ENCODE results near the gene TBCC.
"Not testable (repeated sequence)": the region's sequence is repeated elsewhere in the genome, so short reads cannot be mapped to it uniquely, and the experiment has no call there.

TBCC gene

DNA sequence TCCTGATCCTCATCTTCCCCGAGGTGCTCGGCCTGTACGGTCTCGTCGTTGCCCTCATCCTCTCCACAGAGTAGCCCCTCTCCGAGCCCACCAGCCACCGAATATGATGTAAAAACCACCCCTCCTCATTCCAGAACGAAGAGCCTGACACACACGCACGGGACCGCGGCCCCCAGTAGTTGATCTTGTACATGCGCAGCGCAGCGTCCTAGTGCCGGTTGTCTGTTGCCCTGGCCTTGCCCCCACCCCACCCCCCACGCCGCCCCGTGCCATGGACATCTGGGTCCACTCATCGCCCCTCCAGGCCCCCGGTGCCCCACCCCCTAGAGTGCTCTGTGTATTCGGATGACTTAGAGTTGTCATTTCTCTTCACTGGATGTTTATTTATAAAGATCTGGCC lies 18.3 kb downstream of the TBCC start:
- no peak for DNase-seq

DNA sequence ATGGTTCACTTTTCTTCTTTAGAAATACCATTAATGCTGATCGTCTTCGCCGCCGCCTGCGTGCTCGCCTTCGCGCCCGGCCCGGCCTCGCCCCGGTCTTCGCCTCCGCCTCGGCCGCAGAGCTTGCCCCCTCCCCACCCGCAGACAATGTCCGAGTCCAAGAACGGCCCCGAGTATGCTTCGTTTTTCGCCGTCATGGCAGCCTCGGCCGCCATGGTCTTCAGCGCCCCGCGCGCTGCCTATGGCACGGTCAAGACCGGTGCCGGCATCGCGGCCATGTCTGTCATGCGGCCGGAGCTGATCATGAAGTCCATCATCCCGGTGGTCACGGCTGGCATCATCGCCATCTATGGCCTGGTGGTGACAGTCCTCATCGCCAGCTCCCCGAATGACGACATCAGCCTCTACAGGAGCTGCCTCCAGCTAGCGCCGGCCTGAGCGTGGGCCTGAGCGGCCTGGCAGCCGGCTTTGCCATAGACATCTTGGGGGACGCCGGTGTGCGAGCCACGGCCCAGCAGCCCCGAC lies 18.8 kb downstream of the TBCC start:
- peak; percentile 77 for DNase-seq

DNA sequence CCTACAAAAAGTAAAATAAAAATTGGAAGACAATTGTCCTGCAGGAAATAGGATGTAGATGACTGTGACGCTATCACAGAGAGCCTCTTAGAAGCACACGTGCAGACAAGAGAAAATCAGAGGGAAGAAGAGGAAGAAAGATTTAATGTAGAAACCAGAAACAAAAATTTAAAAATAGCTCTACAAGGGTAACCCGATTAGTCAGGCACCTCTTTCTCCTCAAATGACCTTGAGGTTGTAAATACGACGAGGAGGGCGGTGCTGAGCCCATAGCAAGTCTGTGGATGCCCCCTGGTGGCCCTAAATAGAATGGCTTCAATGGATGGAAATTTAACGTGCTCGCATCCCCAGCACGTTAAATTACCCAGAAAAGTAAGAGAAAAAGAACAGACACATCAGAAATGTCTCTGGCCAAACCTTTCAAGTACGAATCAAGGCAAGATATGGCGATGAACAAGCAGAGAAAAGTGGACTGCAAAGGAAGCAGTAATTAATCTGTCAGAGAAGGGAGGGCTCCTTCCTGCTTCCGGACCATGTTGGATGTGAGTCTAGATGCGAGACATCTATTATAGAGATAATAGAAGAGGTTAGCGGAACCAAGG lies 19.3 kb downstream of the TBCC start:
- peak; percentile 65 for DNase-seq

GRCh38 chr6:42726026-42726425 lies 19.9 kb downstream of the TBCC start:
- DNase-seq: no peak

DNA sequence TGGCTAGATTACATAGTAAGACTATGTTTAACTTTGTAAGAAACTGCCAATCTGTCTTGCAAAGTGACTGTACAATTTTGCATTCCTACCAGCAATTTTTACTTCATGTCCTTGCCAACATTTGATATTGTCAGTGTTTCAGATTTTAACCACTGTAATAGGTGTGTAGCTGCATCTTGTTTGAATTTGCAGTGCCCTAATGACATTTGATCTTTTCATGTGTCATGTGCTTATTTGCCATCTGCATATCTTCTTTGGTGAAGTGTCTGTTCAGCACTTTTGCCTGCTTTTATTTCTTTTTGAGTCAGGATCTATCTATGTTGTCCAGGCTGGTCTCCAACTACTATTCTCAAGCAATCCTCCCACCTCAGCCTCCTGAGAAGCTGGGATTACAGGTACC lies 21.1 kb downstream of the TBCC start:
- no peak for DNase-seq

DNA sequence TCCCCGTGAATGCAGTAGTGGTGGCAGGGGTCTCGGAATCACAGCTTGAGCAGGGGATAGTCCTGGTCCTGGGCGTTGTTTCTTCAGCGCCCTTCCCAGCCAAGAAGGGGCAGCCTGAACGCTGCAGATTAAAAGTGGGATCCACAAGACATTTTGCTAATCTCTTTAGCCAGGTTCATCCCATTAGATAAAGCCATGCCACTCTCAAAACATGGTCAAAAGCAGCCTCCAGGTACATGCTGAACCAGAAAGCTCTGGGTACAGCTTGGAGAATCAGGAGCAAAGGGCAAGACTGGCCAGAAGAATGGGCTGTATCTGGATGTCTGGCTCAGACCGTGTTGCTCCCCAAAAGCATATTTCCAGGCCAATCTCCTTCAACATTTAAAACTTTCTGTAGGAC lies 23.4 kb downstream of the TBCC start, which contains the start of gene PRPH2:
TSS of gene PRPH2 (minus strand) at position 101 of the 400 bp plus-strand sequence. CDS start 263 bp downstream, outside the sequence.
- no peak for DNase-seq

GRCh38 chr6:42720739-42721138 lies 25.2 kb downstream of the TBCC start:
- no peak for DNase-seq

DNA sequence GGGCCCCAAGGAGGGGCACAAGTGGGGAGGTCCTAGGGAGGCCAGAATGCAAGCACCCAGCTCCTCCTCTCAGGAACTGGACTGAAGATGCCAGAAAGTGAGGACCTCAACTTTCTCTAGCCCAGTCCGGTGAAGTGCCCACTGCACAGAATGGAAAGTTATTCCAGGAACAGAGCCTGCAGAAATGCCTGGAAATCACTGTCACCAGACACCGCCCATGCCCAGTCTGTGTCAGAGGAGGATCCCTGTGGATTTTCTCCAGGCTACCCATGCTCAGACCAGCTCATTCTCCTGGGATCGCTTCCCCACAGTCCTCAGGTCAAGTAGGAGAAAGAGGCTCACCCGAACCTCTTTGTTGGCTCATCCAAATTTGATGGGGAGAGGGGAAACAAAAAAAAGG lies 30.0 kb downstream of the TBCC start:
- no peak for DNase-seq

- no peak for DNase-seq
Observed at GRCh38 chr6:42714098-42714761, 31.7 kb downstream of the TBCC start.

GRCh38 chr6:42711930-42712329 lies 34.0 kb downstream of the TBCC start:
- no peak for DNase-seq

DNA sequence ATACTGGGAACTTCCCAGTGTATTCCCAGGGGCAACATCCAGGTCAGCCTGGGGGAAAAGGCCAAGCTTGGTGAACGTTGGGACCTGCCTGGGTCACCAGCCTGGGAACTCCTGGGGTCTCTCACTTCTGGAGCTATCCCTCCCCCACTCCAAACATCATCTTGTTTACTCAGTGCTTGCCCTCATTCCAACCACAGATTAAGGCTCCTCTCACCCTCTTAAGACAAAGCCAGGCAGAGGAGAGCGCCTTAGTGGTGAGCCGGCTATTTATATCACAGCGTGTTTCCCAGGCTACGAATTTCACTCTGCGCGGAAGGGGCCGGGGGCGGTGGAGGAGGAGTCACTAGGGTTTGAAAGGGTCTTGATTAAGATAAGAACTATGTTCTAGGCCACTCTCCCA lies 35.6 kb downstream of the TBCC start:
- DNase-seq: no peak

- DNase-seq: no peak
Observed at GRCh38 chr6:42709871-42710270, 36.0 kb downstream of the TBCC start.

GRCh38 chr6:42708096-42708495 lies 37.8 kb downstream of the TBCC start:
- DNase-seq: no peak

- no peak for DNase-seq
Observed at GRCh38 chr6:42707595-42707994, 38.3 kb downstream of the TBCC start.

DNA sequence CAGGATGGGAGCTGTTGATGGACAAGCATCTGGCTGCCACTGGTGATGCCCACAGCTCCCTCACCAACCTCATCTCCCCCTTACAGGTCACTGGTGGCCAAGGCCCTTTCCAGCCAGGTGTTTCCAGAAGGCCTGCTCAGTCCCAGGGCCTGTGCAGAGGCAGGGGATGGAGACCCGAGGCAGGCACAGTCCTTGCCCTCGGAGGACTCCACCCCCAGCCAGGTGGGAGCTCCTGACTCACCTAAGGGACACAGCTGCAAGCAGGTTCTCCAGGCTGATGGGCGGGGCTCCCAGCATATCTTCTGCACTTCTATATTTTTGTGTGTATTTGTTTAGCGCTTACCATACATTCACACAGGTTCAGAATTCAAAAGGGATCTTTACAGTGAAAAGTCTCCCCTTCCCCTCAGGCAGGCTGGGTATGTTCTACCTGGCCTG lies 40.9 kb downstream of the TBCC start:
- no peak for DNase-seq

GRCh38 chr6:42704251-42704936 lies 41.5 kb downstream of the TBCC start:
- DNase-seq: peak; percentile 78

GRCh38 chr6:42702786-42703185 lies 43.1 kb downstream of the TBCC start:
- DNase-seq: not testable (repeated sequence)

GRCh38 chr6:42702200-42702599 lies 43.7 kb downstream of the TBCC start:
- no peak for DNase-seq

DNA sequence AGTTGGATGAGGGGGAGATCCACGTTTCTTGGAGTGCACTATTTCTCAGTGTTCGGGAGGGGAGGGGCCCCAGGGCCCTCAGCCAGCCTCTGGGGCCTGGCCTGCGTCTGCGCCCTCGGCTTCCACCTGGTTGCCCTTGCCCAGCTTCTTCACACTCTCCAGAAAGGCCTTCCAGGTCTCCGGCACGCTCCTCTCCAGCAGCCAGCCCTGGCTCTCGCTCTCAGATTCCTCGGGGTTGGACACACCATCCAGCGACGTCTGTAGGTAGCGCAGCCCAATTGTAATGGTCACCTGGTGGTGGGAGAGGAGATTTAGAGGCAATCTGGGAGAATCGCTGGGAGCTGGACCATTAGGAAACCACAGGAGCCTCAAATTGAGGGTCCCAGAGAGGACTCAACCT lies 47.7 kb downstream of the TBCC start:
- no peak for DNase-seq

DNA sequence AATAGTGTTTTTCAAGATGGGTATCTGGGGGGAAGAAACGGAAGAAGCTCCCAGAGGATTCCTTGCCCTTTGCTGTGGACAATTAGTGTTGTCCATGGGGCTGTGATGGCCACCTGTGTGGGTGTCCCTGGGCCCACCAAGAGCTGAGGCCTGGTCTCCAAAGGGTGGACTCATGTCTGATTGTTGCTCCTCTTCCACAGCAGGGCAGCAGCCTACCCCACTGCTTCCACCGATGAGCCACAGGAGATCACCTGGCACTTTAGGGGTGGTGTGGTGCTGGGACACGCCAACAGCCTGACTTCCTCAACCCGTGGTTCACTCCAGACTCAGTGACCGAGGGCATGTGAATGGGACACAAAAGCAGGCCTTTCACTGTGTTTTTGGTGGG lies 48.6 kb downstream of the TBCC start:
- DNase-seq: no peak

GRCh38 chr6:42696526-42697267 lies 49.2 kb downstream of the TBCC start:
- no peak for DNase-seq

DNA sequence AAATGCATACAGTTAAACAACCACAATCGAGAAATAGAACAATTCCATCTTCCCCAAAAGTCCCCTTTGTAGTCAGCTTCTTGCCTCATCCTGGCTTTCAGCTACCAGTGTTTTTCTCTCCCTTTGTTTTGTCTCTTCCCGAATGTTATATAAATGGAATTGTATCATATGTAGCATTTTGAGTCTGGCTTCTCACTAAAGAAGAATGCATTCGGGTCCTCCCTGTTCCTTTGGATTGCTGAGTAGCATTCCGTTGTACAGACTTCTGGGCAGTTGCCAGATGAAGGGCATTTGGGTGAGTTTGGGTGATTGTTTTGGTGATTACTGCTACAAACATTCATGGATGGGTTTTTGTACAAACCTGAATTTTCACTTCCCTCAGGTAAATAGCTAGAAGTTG lies 51.3 kb downstream of the TBCC start:
- DNase-seq: no peak

Measured in right forelimb (tissue), 1 donor.